OCI-M2 (cell line): ENCODE results near the gene MYBPC3.
"Not testable (repeated sequence)": the region's sequence is repeated elsewhere in the genome, so short reads cannot be mapped to it uniquely, and the experiment has no call there.

ENCODE experiments used
- DNase-seq: peaks from one replicate; lab custom pipeline; 2025; ENCODE audit not compliant: unreplicated experiment; lab: John Stamatoyannopoulos, UW

Gene MYBPC3

GRCh38 chr11:47324520-47324919 is 28.0 kb downstream of the MYBPC3 start:
- DNase-seq, result no peak

- DNase-seq, result no peak
These were observed 34.3 kb downstream of the MYBPC3 start for GRCh38 chr11:47318166-47318565.

GRCh38 chr11:47317064-47317828 is 35.3 kb downstream of the MYBPC3 start:
- DNase-seq, result no peak

GRCh38 chr11:47316501-47316900 is 36.0 kb downstream of the MYBPC3 start:
- DNase-seq, result not testable (repeated sequence)

GRCh38 chr11:47314992-47315391 is 37.5 kb downstream of the MYBPC3 start:
- DNase-seq, result no peak

GRCh38 chr11:47308050-47308823 is 44.3 kb downstream of the MYBPC3 start:
- no peak for DNase-seq

GRCh38 chr11:47306484-47306844 is 46.0 kb downstream of the MYBPC3 start:
- no peak for DNase-seq

- no peak for DNase-seq
These were observed 46.6 kb downstream of the MYBPC3 start for GRCh38 chr11:47305734-47306483.

- no peak for DNase-seq
These were observed 49.6 kb downstream of the MYBPC3 start for GRCh38 chr11:47302853-47303252.

- no peak for DNase-seq
These were observed 53.4 kb downstream of the MYBPC3 start for GRCh38 chr11:47299078-47299477.

- no peak for DNase-seq
These were observed 56.5 kb downstream of the MYBPC3 start for GRCh38 chr11:47296045-47296444.

GRCh38 chr11:47295385-47295784 is 57.1 kb downstream of the MYBPC3 start:
- no peak for DNase-seq

GRCh38 chr11:47289856-47290255 is 62.6 kb downstream of the MYBPC3 start:
- no peak for DNase-seq

GRCh38 chr11:47288066-47288465 is 64.4 kb downstream of the MYBPC3 start:
- DNase-seq, result no peak

GRCh38 chr11:47285969-47286770 is 66.3 kb downstream of the MYBPC3 start:
- no peak for DNase-seq

- no peak for DNase-seq
These were observed 68.4 kb downstream of the MYBPC3 start for GRCh38 chr11:47284151-47284550.

GRCh38 chr11:47282462-47282861 is 70.0 kb downstream of the MYBPC3 start:
- DNase-seq, result no peak
